IPS-18c (cell line): ENCODE data around the gene CYP2C18.
"Not testable (repeated sequence)": the region's sequence is repeated elsewhere in the genome, so short reads cannot be mapped to it uniquely, and the experiment has no call there.

Experiments used
- H3K4me3 ChIP-seq: 2 replicates; pipeline ENCODE4 v1.7.0; 2013; ENCODE audit warnings: low read depth, mild to moderate bottlenecking, low read length, moderate library complexity; ENCODE audit not compliant: insufficient read depth
- H3K9me3 ChIP-seq: one replicate; pipeline ENCODE4 v1.6.1; 2013; ENCODE audit warnings: mild to moderate bottlenecking, low read length, moderate library complexity; ENCODE audit not compliant: control insufficient read depth, insufficient read depth

The CYP2C18 gene

DNA sequence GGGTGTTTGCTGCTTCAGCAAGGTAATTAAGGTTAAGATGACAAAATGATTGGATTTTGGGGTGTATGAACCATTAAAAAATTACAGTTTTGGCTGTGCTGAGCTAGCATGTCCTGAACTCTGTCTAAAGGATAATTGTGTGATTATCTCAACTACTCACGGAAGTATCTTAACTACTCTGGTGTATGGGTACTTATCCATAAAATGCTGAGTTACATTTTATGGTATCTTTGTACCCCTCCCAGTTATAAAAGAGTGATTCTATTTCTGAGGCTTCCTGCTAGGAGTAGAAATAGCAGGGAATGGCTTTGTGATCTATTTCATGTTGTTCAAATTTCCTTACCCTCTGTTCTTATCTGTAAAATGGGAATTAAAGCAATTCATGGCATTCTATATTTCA, 22.6 kb downstream of the CYP2C18 start:
- Histone ChIP-seq H3K9me3 (no peaks in the 10 kb centered on the region), H3K4me3 (no peak overlapping the region)

DNA sequence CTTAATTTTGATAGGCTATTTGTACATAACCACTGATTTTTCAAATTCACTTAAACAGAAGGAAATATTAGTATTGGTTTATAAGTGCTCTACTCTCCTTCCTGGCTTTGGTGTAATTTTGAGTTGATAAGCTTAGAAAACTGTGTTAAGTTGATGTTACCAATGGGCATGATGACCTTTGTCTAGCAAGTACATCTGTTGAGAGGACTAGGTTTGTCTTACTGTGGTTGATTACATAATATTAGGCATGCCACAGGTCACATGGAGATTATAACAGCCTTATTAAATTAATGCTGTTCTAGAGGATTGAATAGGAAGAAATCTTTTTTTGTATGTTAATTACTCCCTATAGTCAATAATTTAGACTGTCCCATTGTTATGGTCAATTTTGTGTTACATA, 27.0 kb downstream of the CYP2C18 start:
- no peak overlapping the region for H3K4me3 ChIP-seq

DNA sequence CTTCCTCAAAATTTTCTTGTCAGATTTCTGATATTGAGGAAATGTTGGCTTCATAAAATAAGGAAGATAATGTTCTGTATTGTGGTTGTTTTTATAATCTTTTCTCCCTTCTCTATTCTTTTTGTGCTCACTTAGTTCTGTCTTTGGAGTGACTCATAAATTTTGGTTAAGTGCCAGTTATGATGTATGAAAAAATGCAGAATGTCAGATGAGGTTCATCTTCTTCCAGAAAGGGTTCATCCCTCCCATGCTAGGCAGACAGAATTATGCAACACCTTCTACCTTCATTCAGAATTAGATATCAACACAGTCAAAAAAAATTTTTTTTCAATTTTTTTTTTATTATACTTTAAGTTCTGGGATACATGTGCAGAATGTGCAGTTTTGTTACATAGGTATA, 42.3 kb downstream of the CYP2C18 start:
- no peak overlapping the region for H3K4me3 ChIP-seq
- no peaks in the 10 kb centered on the region for H3K9me3 ChIP-seq

More for the DNA sequence above, 27.0 kb downstream of the CYP2C18 start:
- H3K9me3 ChIP-seq, result no peaks in the 10 kb centered on the region

DNA sequence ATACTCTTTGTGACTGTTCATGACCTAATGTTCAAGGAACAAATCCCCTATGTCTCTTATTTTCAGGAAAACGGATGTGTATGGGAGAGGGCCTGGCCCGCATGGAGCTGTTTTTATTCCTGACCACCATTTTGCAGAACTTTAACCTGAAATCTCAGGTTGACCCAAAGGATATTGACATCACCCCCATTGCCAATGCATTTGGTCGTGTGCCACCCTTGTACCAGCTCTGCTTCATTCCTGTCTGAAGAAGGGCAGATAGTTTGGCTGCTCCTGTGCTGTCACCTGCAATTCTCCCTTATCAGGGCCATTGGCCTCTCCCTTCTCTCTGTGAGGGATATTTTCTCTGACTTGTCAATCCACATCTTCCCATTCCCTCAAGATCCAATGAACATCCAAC, 51.7 kb downstream of the CYP2C18 start:
- Histone ChIP-seq H3K9me3 (no peaks in the 10 kb centered on the region), H3K4me3 (no peak overlapping the region)

DNA sequence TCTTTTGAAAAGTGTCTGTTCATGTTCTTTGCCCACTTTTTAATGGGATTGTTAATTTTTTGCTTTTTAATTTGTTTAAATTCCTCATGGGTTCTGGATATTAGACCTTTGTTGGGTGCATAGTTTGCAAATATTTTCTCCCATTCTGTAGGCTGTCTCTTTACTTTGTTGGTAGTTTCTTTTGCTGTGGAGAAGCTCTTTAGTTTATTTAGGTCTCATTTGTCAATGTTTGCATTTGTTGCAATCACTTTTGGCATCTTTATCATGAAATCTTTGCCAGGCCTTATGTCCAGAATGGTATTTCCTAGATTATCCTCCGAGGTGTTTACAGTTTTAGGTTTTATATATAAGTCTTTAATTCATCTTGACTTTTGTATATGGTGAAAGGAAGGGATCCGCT, 55.1 kb downstream of the CYP2C18 start:
- Histone ChIP-seq H3K9me3 (peaks cover 2% of the 10 kb centered on the region), H3K4me3 (no peak overlapping the region)

DNA sequence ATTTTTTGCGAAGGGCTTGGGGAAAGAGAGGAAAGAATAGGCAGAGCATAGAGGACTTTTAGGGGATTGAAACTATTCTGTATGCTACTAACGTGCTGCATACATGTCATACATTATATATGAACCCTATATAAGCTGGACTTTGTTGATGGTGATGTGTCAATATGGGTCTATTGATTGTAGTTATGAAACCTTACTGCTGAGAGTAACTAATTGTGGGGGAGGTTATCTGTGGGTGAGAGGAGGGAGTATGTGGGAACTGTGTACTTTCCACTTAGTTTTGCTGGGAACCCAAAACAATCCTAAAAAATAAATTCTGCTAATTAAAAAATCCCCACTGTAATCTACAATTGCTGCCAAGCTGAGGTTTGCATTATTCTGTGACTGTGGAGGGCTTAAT, 63.6 kb downstream of the CYP2C18 start:
- Histone ChIP-seq H3K4me3 (no peak overlapping the region), H3K9me3 (peaks cover 5% of the 10 kb centered on the region)

DNA sequence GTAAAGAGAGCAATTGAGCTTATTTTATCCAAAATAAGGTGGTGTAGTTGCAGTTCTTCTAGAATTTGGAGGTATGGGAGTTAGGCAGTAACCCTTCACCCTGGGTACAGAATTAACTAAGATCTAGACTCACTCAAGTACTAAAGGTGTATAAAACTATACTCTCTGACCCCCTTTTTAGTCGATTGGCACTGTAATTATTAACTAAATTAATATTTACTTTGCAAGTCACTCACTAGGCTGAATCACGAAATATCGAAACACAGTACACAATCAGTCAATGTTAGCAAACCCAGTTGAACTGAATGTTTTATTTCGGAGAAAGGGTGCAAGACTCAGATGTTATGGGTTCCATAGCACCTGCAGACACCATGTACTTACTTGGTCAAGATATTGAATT, 64.3 kb downstream of the CYP2C18 start:
- Histone ChIP-seq H3K4me3 (no peak overlapping the region), H3K9me3 (peaks cover 5% of the 10 kb centered on the region)

DNA sequence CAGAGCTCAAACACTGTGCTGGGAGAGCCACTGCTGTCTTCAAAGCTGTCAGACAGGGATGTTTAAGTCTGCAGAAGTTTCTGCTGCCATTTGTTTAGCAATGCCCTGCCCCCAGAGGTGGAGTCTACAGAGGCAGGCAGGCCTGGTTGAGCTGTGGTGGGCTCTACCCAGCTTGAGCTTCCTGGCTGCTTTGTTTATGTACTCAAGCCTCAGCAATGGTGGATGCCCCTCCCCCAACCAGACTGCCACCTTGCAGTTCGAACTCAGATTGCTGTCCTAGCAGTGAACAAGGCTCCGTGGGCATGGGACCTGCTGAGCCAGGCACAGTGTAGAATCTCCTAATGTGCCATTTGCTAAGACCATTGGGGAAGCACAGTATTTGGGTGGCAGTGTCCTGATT, 74.4 kb downstream of the CYP2C18 start:
- peaks cover 2% of the 10 kb centered on the region for H3K9me3 ChIP-seq
- no peak overlapping the region for H3K4me3 ChIP-seq

DNA sequence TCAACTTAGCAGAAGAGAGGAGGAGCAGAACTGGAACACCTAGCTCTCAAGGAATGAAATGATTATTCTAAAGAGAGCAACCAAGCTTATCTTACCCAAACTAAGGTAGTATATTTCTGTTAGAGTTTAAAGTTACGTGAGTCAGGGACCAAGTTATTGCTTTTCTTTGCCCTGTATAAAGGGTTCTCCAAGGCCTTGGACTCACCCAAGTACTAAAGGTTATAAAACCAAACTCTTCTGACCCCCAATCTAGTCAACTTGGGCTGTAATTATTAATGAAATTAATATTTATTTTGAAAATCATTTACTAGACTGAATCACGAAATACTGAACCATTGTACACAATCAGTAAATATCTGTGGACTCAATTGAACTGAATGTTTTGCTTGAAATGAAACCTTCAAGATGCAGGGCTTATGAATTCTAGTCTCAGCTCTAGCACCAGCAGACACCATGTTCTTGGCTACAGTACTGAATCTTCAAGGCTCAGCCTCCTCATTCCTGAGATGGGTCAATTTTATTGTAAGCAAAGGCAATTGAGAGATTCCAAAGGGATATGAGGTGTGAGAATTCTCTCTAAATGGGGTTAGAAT, 77.2 kb downstream of the CYP2C18 start:
- Histone ChIP-seq H3K9me3 (peaks cover 2% of the 10 kb centered on the region), H3K4me3 (no peak overlapping the region)

DNA sequence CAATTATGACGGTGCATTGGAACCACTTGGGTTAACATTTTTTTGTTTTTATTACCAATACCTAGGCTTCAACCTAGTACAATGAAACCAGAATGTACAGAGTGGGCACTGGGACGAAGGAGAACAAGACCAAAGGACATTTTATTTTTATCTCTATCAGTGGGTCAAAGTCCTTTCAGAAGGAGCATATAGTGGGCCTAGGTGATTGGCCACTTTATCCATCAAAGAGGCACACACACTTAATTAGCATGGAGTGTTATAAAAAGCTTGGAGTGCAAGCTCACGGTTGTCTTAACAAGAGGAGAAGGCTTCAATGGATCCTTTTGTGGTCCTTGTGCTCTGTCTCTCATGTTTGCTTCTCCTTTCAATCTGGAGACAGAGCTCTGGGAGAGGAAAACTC, 78.9 kb downstream of the CYP2C18 start, which contains the start of gene CYP2C19:
CYP2C19 (plus strand) TSS at position 289 of the 400 bp plus-strand sequence; CDS start at position 314, 25 bp downstream.
- Histone ChIP-seq H3K9me3 (peaks cover 2% of the 10 kb centered on the region), H3K4me3 (no peak within 1 kb of the TSS)

DNA sequence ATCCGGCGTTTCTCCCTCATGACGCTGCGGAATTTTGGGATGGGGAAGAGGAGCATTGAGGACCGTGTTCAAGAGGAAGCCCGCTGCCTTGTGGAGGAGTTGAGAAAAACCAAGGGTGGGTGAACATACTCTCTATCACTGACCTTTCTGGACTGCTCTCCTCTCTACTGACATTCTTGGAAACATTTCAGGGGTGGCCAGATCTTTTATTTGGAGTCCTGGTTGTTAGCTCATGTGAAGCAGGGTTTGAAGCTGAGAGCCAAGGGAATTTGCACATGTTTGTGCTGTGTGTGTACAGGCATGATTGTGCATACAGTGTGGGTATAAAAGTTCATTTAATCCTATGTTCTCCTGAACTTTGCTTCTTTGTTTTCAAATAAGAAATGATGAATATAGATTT, 91.9 kb downstream of the CYP2C18 start:
- H3K4me3 ChIP-seq, H3K9me3 ChIP-seq: not testable (repeated sequence)

DNA sequence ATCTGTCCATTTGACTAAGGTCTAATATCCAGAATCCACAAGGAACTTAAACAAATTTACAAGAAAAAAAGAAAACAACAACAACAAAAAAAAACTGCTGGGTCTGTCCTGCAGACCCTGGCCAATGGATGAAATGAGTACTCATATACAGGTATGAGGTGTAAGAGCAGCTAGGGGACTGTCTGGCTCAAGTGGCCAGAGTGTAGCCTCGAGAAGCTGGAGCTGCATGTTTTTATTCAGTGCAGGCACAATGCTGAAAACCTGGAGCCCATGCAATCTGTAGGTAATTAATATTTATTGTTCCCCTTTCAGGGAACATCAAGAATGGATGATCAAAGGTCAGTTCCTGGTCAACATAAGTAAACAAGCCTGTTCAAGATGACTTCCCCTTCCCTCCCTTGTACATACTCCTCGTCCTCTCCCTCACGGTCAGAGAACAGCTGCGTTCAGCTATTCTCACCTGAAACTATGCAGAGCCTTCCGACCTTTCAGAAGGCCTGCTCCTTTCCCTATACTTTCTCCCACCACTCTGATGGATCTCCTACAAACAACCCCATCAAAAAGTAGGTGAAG, 94.4 kb downstream of the CYP2C18 start:
- H3K9me3 ChIP-seq, result no peaks in the 10 kb centered on the region
- H3K4me3 ChIP-seq, result no peak overlapping the region

DNA sequence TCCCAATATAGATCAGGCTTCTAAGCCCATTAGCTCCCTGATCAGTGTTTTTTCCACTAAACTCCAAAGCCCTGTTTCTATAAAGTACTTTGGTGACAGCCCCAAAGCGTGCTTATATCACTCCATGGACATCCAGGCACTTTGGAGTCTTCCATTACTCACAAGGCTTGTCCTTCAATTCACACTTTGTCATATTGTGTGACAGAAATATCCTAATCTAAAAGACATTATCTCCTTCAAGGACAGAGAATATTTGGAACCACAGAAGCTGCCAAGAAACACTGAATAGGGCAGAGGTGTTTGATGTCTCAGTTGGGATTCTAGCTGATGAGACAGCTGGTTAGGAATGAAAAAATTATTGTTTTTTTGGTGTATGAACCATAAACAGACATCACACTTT, 97.3 kb downstream of the CYP2C18 start:
- no peak overlapping the region for H3K4me3 ChIP-seq
- H3K9me3 ChIP-seq, result no peaks in the 10 kb centered on the region

DNA sequence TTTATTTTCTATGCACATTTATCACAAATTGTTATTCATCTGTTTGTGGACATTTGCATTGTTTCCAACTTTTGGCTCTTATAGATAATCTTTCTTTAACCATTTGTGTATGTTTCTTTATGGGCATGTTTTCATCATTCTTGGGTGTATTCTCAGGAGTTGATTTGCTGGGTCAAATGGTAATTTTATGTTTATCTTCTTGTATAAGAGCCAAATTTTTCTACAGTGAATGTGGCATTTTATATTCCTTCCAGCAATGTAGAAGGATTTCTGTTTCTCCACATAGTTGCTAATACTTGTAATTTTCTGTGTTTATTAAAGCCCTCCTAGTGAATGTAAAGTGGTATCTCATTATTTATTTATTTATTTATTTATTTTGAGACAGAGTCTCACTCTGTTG, 100.7 kb downstream of the CYP2C18 start:
- no peaks in the 10 kb centered on the region for H3K9me3 ChIP-seq
- H3K4me3 ChIP-seq, result no peak overlapping the region

DNA sequence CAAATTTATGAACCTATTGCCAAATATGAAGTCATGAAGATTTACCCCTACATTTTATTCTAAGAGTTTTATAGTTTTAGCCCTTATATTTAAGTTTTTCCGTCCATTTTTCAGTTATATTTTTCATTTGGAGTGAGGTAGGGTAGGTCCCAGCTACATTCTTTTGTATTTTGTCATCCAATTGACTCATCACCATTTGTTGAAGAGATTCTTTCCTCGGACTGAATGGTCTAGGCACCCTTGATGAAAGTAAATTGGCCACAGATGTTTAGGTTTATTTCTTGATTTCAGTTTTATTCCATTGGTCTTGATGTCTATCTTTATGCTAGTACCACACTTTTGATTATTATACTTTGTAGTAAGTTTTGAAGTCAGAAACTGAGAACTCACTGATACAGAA, 101.7 kb downstream of the CYP2C18 start:
- no peak overlapping the region for H3K4me3 ChIP-seq
- H3K9me3 ChIP-seq, result no peaks in the 10 kb centered on the region
